VCaP (cell line): Measurements from ENCODE around the gene SPECC1L.

Experiments
- H3K27ac ChIP-seq: fragments of 450-650 bp; 2 replicates; pipeline ENCODE4 v1.5.1; 2017
- TF ChIP-seq, protein P1 (sequence below): fragments of 450-650 bp; conservative IDR thresholded peaks from 2 replicates; pipeline ENCODE4 v1.5.1; 2017; ENCODE audit warnings: mild to moderate bottlenecking, moderate library complexity

Gene SPECC1L

GRCh38 chr22:24366701-24367100 is 96.1 kb downstream of the SPECC1L start:
- TF ChIP-seq, protein P1, sequence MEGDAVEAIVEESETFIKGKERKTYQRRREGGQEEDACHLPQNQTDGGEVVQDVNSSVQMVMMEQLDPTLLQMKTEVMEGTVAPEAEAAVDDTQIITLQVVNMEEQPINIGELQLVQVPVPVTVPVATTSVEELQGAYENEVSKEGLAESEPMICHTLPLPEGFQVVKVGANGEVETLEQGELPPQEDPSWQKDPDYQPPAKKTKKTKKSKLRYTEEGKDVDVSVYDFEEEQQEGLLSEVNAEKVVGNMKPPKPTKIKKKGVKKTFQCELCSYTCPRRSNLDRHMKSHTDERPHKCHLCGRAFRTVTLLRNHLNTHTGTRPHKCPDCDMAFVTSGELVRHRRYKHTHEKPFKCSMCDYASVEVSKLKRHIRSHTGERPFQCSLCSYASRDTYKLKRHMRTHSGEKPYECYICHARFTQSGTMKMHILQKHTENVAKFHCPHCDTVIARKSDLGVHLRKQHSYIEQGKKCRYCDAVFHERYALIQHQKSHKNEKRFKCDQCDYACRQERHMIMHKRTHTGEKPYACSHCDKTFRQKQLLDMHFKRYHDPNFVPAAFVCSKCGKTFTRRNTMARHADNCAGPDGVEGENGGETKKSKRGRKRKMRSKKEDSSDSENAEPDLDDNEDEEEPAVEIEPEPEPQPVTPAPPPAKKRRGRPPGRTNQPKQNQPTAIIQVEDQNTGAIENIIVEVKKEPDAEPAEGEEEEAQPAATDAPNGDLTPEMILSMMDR: no peak
- no peak overlapping the region for H3K27ac ChIP-seq

DNA sequence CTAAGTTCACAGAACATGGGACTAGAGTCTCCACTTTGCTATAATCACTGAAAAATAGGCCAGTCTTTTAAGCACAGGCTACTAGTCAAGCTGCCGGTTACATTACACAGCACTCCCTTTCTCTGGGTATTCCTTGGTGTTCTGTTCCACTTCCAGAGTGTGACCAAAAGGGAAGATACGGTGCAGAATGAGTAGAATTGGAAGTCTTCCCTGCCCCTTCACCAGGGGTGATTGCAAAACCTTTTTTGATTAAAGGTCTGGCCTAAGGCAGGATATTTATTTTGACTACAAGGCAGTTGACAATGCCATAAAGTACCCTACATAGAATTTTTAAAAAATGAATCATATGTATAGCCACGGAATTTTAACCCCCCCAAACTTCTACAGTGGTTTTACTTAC is 97.2 kb downstream of the SPECC1L start:
- H3K27ac ChIP-seq: no peak overlapping the region
- TF ChIP-seq, protein P1: no peak

- no peak overlapping the region for H3K27ac ChIP-seq
Observed at GRCh38 chr22:24370401-24370800, 99.8 kb downstream of the SPECC1L start.

DNA sequence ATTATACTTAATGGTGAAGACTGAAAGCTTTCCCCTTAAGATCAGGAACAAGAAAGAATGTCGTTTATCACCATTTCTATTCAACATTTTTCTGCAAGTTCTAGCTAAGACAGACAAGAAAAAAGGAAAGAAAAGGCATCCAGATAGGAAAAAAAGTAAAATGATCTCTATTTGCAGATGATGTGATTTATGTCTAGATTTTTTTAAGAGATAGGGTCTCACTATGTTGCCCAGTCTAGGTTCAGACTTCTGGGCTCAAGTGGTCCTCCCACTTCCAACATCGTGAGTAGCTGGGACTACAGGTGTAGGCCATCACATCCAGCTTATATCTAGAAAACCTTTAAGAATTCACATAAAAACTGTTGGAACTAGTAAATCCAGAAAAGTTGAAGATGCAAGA is 105.4 kb downstream of the SPECC1L start:
- TF ChIP-seq, protein P1: no peak
- H3K27ac ChIP-seq: no peak overlapping the region

More at GRCh38 chr22:24370401-24370800, 99.8 kb downstream of the SPECC1L start:
- TF ChIP-seq, protein P1: no peak

DNA sequence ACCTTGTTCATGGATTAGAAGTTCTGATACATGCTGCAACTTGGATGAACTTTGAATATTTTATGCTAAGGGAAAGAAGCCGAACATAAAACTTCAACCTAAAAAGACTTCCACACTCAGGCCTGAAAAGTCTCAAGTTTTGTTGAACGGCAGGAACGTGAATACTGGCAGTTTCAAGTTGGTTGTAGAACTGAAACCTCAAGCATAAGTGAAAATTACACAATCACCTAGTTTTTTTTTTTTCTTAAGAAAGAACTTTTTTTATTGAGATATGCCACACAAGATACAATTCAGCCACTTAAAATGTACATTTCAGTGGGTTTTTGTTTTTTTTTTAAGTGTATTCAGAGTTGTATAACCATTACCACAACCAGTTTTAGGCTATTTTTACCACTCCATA is 106.0 kb downstream of the SPECC1L start:
- TF ChIP-seq, protein P1: no peak

GRCh38 chr22:24379536-24379935 is 108.9 kb downstream of the SPECC1L start:
- TF ChIP-seq, protein P1: no peak
- H3K27ac ChIP-seq: no peak overlapping the region

More for the DNA sequence above, 106.0 kb downstream of the SPECC1L start:
- H3K27ac ChIP-seq: no peak overlapping the region

DNA sequence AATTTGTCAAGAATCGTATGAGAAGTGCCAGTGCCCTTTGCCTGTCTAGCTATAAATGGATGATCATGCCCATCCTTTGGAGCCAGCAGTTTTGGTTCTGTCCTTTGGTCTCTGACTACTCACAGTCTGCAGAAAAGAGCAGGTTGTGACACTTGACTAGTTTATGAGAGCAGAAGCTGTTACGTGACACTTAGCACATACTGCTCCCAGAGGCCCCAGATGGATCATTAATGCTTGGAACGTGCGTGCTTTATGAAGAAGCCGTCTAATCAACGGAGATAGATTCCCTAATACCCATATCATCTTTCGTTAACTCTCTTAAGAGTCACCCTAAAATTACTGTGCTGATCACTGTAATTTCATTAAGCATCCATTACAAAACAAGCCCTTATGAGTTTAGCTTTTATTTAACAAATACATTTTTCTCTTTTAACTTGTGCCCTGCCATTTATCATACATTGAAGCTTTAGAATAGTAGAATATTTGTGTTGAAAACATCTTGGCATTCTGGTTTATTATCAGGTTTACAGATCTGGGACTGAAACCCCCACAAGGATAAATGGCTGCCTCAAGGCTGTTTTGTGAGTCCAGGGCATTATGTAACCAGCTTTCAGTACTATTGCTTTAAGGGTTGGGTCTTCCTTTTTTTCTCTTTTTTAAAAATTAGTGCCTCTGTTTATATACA is 109.7 kb downstream of the SPECC1L start:
- TF ChIP-seq, protein P1: no peak
- no peak overlapping the region for H3K27ac ChIP-seq
